Breast epithelium (tissue), 3 donors: Measurements from ENCODE around the gene ENTPD1.

Experiments
- CTCF ChIP-seq, 3 donors: fragments of 450-650 bp; IDR thresholded peaks; one replicate each; pipeline ENCODE4 v1.5.1; 2016 to 2017; ENCODE audit warnings: antibody characterized with exemption in 3 of 3, mild to moderate bottlenecking in 3 of 3, moderate library complexity in 3 of 3
- POLR2A ChIP-seq: fragments of 450-650 bp; IDR thresholded peaks from one replicate; pipeline ENCODE4 v1.6.1; 2016; ENCODE audit warnings: antibody characterized with exemption, mild to moderate bottlenecking, moderate library complexity

- no peak for TF ChIP-seq POLR2A
- no peak for TF ChIP-seq CTCF (IDR thresholded peaks at IDR 0.05)
These were observed 58.2 kb downstream of the ENTPD1 start for GRCh38 chr10:95814011-95814727.
